HG03064 (cell line): ENCODE data around the gene RAB44.

Experiments used
- ATAC-seq: cut with Tn5 transposase; IDR thresholded peaks from one replicate; pipeline ENCODE4 v1.9.1; 2021; ENCODE audit warnings: low read depth; ENCODE audit not compliant: unreplicated experiment

RAB44 gene

GRCh38 chr6:36745836-36746235 is 48.2 kb downstream of the RAB44 start:
- ATAC-seq: no peak

GRCh38 chr6:36746251-36746650 is 48.6 kb downstream of the RAB44 start:
- no peak for ATAC-seq

GRCh38 chr6:36749829-36750489 is 52.3 kb downstream of the RAB44 start:
- no peak for ATAC-seq

- no peak for ATAC-seq
These were observed 53.5 kb downstream of the RAB44 start for GRCh38 chr6:36751091-36751490.

- ATAC-seq: no peak
These were observed 54.2 kb downstream of the RAB44 start for GRCh38 chr6:36751833-36752186.

GRCh38 chr6:36752187-36752885 is 54.7 kb downstream of the RAB44 start:
- ATAC-seq: no peak

- no peak for ATAC-seq
These were observed 55.4 kb downstream of the RAB44 start for GRCh38 chr6:36752886-36753506.

GRCh38 chr6:36753671-36754405 is 56.2 kb downstream of the RAB44 start:
- no peak for ATAC-seq

- no peak for ATAC-seq
These were observed 57.2 kb downstream of the RAB44 start for GRCh38 chr6:36754582-36755434.

- ATAC-seq: no peak
These were observed 58.1 kb downstream of the RAB44 start for GRCh38 chr6:36755435-36756348.

GRCh38 chr6:36756786-36757185 is 59.2 kb downstream of the RAB44 start:
- no peak for ATAC-seq

GRCh38 chr6:36757206-36757605 is 59.6 kb downstream of the RAB44 start:
- ATAC-seq: no peak

- ATAC-seq: no peak
These were observed 60.4 kb downstream of the RAB44 start for GRCh38 chr6:36757943-36758508.

- no peak for ATAC-seq
These were observed 61.0 kb downstream of the RAB44 start for GRCh38 chr6:36758516-36759147.

- ATAC-seq: no peak
These were observed 61.6 kb downstream of the RAB44 start for GRCh38 chr6:36759148-36759759.

- ATAC-seq: no peak
These were observed 63.2 kb downstream of the RAB44 start for GRCh38 chr6:36760685-36761435.

- ATAC-seq: no peak
These were observed 64.5 kb downstream of the RAB44 start for GRCh38 chr6:36762123-36762522.
